ENCODE data around the gene TMEM182. TPM values are rescaled to one million over a fixed set of nuclear protein-coding genes. Genes with fewer than 3 reads are reported as not detected.

TMEM182 gene
- total RNA-seq, 1 experiment from 2014 or later, result 26.5 TPM

- Histone ChIP-seq H3K9ac (ENCODE audit: low read length) (no peak overlapping the region), H2AFZ (ENCODE audit: low read length) (no peak overlapping the region), H3K36me3 (ENCODE audit: insufficient read depth, low read length) (no peaks in the 10 kb centered on the region), H3K9me2 (replicated peaks; ENCODE audit: insufficient read depth, low read length) (no peaks in the 10 kb centered on the region), H3K27ac (ENCODE audit: low read length) (no peak overlapping the region), H3K79me2 (ENCODE audit: low read length) (no peaks in the 10 kb centered on the region), H3K4me1 (ENCODE audit: low read length) (no peaks in the 10 kb centered on the region), H3K4me2 (ENCODE audit: low read depth, low read length, poor library complexity, severe bottlenecking) (no peak overlapping the region), H4K20me1 (ENCODE audit: insufficient read depth, low read depth, low read length) (no peaks in the 10 kb centered on the region), H3K9me3 (ENCODE audit: low read length) (no peaks in the 10 kb centered on the region), H3K27me3 (ENCODE audit: low read length) (no peaks in the 10 kb centered on the region), H3K4me3 (ENCODE audit: low read length) (no peak overlapping the region)
- no peak for DNase-seq
Observed at GRCh38 chr2:102844911-102845310, 83.1 kb downstream of the TMEM182 start.

- Histone ChIP-seq H3K4me3 (ENCODE audit: low read length) (no peak overlapping the region), H2AFZ (ENCODE audit: low read length) (no peak overlapping the region), H3K27me3 (ENCODE audit: low read length) (no peaks in the 10 kb centered on the region), H3K9me2 (replicated peaks; ENCODE audit: insufficient read depth, low read length) (no peaks in the 10 kb centered on the region), H4K20me1 (ENCODE audit: insufficient read depth, low read depth, low read length) (no peaks in the 10 kb centered on the region), H3K9ac (ENCODE audit: low read length) (no peak overlapping the region), H3K27ac (ENCODE audit: low read length) (no peak overlapping the region), H3K9me3 (ENCODE audit: low read length) (no peaks in the 10 kb centered on the region), H3K36me3 (ENCODE audit: insufficient read depth, low read length) (no peaks in the 10 kb centered on the region), H3K4me2 (ENCODE audit: low read depth, low read length, poor library complexity, severe bottlenecking) (no peak overlapping the region), H3K79me2 (ENCODE audit: low read length) (no peaks in the 10 kb centered on the region), H3K4me1 (ENCODE audit: low read length) (no peaks in the 10 kb centered on the region)
- DNase-seq, result no peak
Observed at GRCh38 chr2:102848366-102848839, 86.6 kb downstream of the TMEM182 start.

GRCh38 chr2:102850888-102851287, 89.1 kb downstream of the TMEM182 start:
- no peaks in the 10 kb centered on the region for H3K27me3 ChIP-seq (ENCODE audit: low read length)
- H3K4me3 ChIP-seq (ENCODE audit: low read length), result no peak overlapping the region
- no peak overlapping the region for H3K9ac ChIP-seq (ENCODE audit: low read length)
- H3K4me2 ChIP-seq (ENCODE audit: low read depth, low read length, poor library complexity, severe bottlenecking), result no peak overlapping the region
- DNase-seq, result no peak
- H3K9me2 ChIP-seq (replicated peaks; ENCODE audit: insufficient read depth, low read length), result no peaks in the 10 kb centered on the region
- no peaks in the 10 kb centered on the region for H4K20me1 ChIP-seq (ENCODE audit: insufficient read depth, low read depth, low read length)
- H3K36me3 ChIP-seq (ENCODE audit: insufficient read depth, low read length), result no peaks in the 10 kb centered on the region
- H3K4me1 ChIP-seq (ENCODE audit: low read length), result no peaks in the 10 kb centered on the region
- no peaks in the 10 kb centered on the region for H3K79me2 ChIP-seq (ENCODE audit: low read length)
- H3K27ac ChIP-seq (ENCODE audit: low read length), result no peak overlapping the region
- H3K9me3 ChIP-seq (ENCODE audit: low read length), result no peaks in the 10 kb centered on the region
- H2AFZ ChIP-seq (ENCODE audit: low read length), result no peak overlapping the region

GRCh38 chr2:102852867-102853266, 91.0 kb downstream of the TMEM182 start:
- no peak overlapping the region for H2AFZ ChIP-seq (ENCODE audit: low read length)
- H3K9me3 ChIP-seq (ENCODE audit: low read length), result no peaks in the 10 kb centered on the region
- no peak overlapping the region for H3K4me2 ChIP-seq (ENCODE audit: low read depth, low read length, poor library complexity, severe bottlenecking)
- no peak for DNase-seq
- H3K27me3 ChIP-seq (ENCODE audit: low read length), result no peaks in the 10 kb centered on the region
- H3K9ac ChIP-seq (ENCODE audit: low read length), result no peak overlapping the region
- H3K4me3 ChIP-seq (ENCODE audit: low read length), result no peak overlapping the region
- H3K9me2 ChIP-seq (replicated peaks; ENCODE audit: insufficient read depth, low read length), result no peaks in the 10 kb centered on the region
- no peaks in the 10 kb centered on the region for H3K36me3 ChIP-seq (ENCODE audit: insufficient read depth, low read length)
- H3K27ac ChIP-seq (ENCODE audit: low read length), result no peak overlapping the region
- H4K20me1 ChIP-seq (ENCODE audit: insufficient read depth, low read depth, low read length), result no peaks in the 10 kb centered on the region
- H3K4me1 ChIP-seq (ENCODE audit: low read length), result no peaks in the 10 kb centered on the region
- no peaks in the 10 kb centered on the region for H3K79me2 ChIP-seq (ENCODE audit: low read length)

Other genes starting within 250 kb of the TMEM182 start
- not detected in 2 replicates for gene SLC9A2, start 142.5 kb upstream of the TMEM182 start, total RNA-seq (2014; rRNA removed; shearing (Covaris generic); ENCODE audit: low replicate concordance)

Measured in Karpas-422 (cell line).